LNCaP clone FGC (cell line): ENCODE measurements around the gene ADRA2B.

ENCODE experiments used
- DNase-seq: peaks from one replicate; pipeline ENCODE4 v3.0.0-alpha.2; 2011; ENCODE audit warnings: low read depth
- H3K4me3 ChIP-seq: 2 replicates; pipeline ENCODE4 v1.5.1; 2011; ENCODE audit warnings: mild to moderate bottlenecking, low read depth, low read length, control low read depth
- TF ChIP-seq, protein P1 (sequence below): IDR thresholded peaks from 2 replicates; pipeline ENCODE4 v1.5.1; 2012; ENCODE audit warnings: mild to moderate bottlenecking; ENCODE audit not compliant: control insufficient read depth, insufficient read depth; ENCODE audit errors: extremely low read depth

ADRA2B gene

GRCh38 chr2:96147593-96148201, 31.3 kb upstream of the ADRA2B start:
- no peak overlapping the region for H3K4me3 ChIP-seq
- TF ChIP-seq, protein P1, sequence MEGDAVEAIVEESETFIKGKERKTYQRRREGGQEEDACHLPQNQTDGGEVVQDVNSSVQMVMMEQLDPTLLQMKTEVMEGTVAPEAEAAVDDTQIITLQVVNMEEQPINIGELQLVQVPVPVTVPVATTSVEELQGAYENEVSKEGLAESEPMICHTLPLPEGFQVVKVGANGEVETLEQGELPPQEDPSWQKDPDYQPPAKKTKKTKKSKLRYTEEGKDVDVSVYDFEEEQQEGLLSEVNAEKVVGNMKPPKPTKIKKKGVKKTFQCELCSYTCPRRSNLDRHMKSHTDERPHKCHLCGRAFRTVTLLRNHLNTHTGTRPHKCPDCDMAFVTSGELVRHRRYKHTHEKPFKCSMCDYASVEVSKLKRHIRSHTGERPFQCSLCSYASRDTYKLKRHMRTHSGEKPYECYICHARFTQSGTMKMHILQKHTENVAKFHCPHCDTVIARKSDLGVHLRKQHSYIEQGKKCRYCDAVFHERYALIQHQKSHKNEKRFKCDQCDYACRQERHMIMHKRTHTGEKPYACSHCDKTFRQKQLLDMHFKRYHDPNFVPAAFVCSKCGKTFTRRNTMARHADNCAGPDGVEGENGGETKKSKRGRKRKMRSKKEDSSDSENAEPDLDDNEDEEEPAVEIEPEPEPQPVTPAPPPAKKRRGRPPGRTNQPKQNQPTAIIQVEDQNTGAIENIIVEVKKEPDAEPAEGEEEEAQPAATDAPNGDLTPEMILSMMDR: no peak
- DNase-seq: no peak

DNA sequence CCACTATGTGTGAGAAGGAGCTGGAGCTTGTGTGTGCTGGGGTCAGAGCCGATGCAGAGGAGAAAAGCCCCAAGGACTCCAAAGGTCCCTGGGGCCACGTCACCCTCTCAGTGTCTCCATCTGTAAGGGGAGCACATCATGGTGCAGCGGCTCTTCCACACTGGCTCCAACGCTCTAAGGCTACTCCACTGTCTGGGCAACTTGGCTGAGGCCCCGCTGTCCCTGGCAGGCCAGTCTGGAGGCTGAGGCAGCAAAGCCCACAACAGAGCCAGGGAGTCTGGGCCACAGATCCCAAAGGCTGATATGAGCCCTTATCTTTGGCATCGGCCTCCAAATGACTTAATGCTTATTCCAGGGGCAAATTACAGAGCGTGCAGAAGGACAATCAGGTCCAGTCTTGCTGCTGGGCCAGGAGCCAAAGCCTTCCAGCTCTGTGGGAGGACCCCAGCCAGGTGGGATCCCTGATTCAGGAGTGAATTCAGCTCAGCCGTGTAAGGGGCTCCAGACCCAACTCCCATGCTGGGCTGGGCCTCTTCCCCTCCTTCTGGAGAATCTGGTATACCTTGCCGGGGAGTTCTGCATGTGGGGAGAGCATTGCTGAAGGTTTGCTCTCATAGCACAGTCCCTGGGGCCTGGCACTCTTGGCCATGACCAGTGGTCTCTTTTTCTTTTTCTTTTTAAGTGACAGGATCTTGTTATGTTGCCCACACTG, 30.7 kb upstream of the ADRA2B start:
- TF ChIP-seq, protein P1: no peak
- no peak for DNase-seq
- no peak overlapping the region for H3K4me3 ChIP-seq

DNA sequence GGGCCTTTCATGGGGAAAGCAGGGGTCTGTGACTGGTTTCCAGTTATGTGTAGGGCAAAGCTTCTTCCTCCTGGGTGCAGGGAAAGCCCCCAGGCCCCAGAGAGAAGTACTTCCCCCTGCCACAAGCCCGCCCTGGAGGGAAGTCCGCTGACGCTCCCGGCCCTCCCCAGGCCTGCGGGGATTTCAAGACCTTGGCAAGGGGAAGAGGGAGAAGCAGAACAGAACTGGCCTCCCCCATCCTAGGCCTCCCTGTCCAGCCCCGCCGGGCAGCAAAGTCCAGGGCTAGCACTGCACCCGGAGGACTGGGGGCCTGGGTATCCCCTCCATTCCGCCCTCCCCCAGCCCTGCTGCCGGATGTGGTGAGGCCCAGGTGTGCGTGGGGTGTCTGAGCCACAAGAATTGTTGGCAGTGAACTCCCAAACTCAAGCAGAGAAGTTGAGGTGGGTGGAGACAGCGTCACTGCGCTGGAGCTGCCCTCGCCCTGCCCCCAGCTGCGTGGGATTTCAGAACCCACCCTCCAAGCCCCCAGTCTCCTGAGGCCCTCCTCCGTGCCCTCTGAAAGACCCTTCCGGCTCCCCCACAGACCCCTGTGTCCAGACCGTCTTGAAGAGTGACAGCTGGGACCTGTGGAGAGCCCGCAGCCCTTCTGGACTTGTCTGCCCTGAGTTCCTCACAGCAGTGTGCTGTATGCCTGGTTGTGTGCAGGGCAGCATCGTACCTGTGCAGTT, 29.9 kb upstream of the ADRA2B start:
- no peak overlapping the region for H3K4me3 ChIP-seq
- TF ChIP-seq, protein P1: no peak
- no peak for DNase-seq

- H3K4me3 ChIP-seq: peak overlapping the region; percentile 84; the same call in 1 of the 2 replicates
- TF ChIP-seq, protein P1: no peak
- DNase-seq: no peak
Observed at GRCh38 chr2:96145848-96146152, 29.4 kb upstream of the ADRA2B start.

GRCh38 chr2:96145036-96145847, 28.9 kb upstream of the ADRA2B start, which contains the start of gene DUSP2:
Gene DUSP2 (minus strand): TSS chr2:96145440. CDS start chr2:96145354, 86 bp downstream.
- peak within 1 kb of the TSS; percentile 84 for H3K4me3 ChIP-seq
- TF ChIP-seq, protein P1: no peak
- peak; percentile 45 for DNase-seq

DNA sequence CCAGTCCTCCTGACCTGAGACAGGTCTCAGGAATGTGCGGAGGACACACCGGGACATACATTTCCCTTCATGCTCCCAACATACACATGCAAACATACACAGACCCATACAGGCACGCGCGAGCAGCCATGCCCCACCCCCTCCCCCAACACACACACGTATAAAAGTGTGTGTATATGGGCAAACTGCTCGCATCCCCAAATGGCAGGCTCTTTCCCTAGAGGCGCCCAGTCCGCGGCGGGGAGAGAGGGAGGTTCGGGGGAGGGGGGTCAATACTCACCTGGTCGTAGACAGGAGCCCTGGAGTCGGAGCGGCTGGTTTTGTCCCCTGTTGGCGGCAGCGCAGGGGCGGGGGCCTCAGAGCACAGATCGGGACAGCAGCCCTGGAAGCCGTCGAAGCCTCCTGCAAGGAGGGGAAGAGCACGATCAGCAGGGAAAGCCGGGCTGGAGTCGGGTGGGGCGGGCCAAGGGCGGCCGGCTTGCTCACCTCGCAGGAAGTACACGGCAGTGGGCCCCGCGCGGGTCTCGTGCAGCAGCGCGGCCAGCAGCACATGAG, 28.2 kb upstream of the ADRA2B start:
- peak overlapping the region; percentile 84 for H3K4me3 ChIP-seq
- TF ChIP-seq, protein P1: no peak
- no peak for DNase-seq
